Esophagus squamous epithelium (tissue), 5 donors: Measurements from ENCODE around the gene ADCY6. TPM values are rescaled to one million over a fixed set of nuclear protein-coding genes. Genes with fewer than 3 reads are reported as not detected.

ENCODE experiments used
- DNase-seq: peaks from one replicate; lab custom pipeline; 2025; lab: John Stamatoyannopoulos, UW
- H3K27ac ChIP-seq, 4 donors: fragments of 200-600 bp; sonication (generic); one replicate each; pipeline ENCODE4 v1.5.1; 2016 to 2019; ENCODE audit warnings: mild to moderate bottlenecking in 1 of 4
- H3K27me3 ChIP-seq, 4 donors: fragments of 200-600 bp; sonication (generic); 1 replicate in 3 of 4; 2 replicates in 1 of 4; pipeline versions ENCODE4 v1.5.1 to v1.6.0; 2017 to 2021; ENCODE audit warnings: antibody characterized with exemption in 1 of 4
- H3K36me3 ChIP-seq, 3 donors: fragments of 200-600 bp; sonication (generic); one replicate each; pipeline ENCODE4 v1.5.1; 2016 to 2019
- H3K4me1 ChIP-seq, 3 donors: fragments of 200-600 bp; sonication (generic); one replicate each; pipeline ENCODE4 v1.5.1; 2017 to 2019
- H3K4me3 ChIP-seq, 4 donors: fragments of 200-600 bp; sonication (generic); 1 replicate in 3 of 4; 2 replicates in 1 of 4; pipeline ENCODE4 v1.5.1; 2016 to 2019; ENCODE audit warnings: mild to moderate bottlenecking in 2 of 4, moderate library complexity in 1 of 4
- H3K9me3 ChIP-seq, 3 donors: fragments of 200-600 bp; sonication (generic); one replicate each; pipeline ENCODE4 v1.5.1; 2016 to 2019
- CTCF ChIP-seq, 6 experiments: fragments of 450-650 bp in 4 of 6; fragments of 200-600 bp in 2 of 6; sonication (generic) in 2 of 6; IDR thresholded peaks; one replicate each; pipeline ENCODE4 v1.5.1; 2016 to 2019; ENCODE audit warnings: antibody characterized with exemption in 6 of 6, mild to moderate bottlenecking in 4 of 6, moderate library complexity in 4 of 6
- POLR2A ChIP-seq, 4 donors: fragments of 450-650 bp; IDR thresholded peaks; one replicate each; pipeline ENCODE4 v1.6.1; 2017; ENCODE audit warnings: antibody characterized with exemption in 4 of 4, mild to moderate bottlenecking in 4 of 4, moderate library complexity in 3 of 4
- WGBS, 2 donors: methylation state at CpG; one replicate each; pipeline ENCODE4 v1.1.5; 2018; 5-methylcytosine and 5-hydroxymethylcytosine counted together
- intact Hi-C: fragments of 100-400 bp; cut with DNase I; formaldehyde crosslinking; loops from one replicate; pipeline ENCODE4 v1.15.0; 2022
- total RNA-seq, 4 donors: library from RNA; depleted of rRNA; stranded (reverse); fragments of >200 nt; gene quantifications; one replicate each; pipeline ENCODE4 v1.1.0, GENCODE V29; 2016
- donor health status: DM: yes; HTN: yes; CAD: no.

Gene ADCY6
- total RNA-seq, 4 donors from 2014 or later = 11.5 to 14.7 (median 13.9) TPM

DNA sequence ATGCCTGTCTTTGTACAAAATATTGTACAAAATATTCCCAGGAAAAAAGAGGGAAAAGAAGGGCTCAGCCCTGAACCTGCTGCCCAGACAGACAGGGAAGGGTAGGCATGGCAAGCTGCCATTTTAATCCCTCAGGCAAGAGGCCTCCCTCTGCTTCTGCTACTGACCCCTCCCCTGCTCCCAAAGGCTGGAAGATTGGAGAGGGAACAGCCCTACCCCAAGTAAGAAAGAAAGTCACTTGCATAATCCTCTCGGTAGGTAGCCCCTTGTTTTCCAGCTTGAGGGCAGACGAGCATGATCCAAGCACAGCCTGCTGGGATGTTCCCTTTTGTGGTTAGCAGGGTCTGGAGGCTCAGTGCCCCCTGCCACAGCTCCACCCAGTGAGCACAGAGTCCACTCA, 20.7 kb downstream of the ADCY6 start:
- DNase-seq = no peak
- H3K27ac ChIP-seq = no peak overlapping the region
- peaks cover 0 to 40% (median 0%) of the 10 kb centered on the region in 3 donors for H3K4me1 ChIP-seq
- TF ChIP-seq POLR2A (IDR thresholded peaks at IDR 0.05) (no peak), CTCF (IDR thresholded peaks at IDR 0.05) (no peak)
- H3K27me3 ChIP-seq = no peaks in the 10 kb centered on the region
- H3K9me3 ChIP-seq = no peaks in the 10 kb centered on the region
- WGBS, 2 donors = 72% methylated on average over 2 of the region's 2 CpGs; no CpG with 5 or more reads in 1 of the 2 donors
- H3K4me3 ChIP-seq = no peak overlapping the region
- H3K36me3 ChIP-seq = peaks cover 7 to 86% (median 31%) of the 10 kb centered on the region in 3 donors
- intact Hi-C loops = no loop called here

GRCh38 chr12:48767521-48767920, 21.4 kb downstream of the ADCY6 start:
- no peak overlapping the region for H3K27ac ChIP-seq
- WGBS, 2 donors = 55 to 67% methylated on average over 1 of the region's 6 CpGs
- peaks cover 6 to 80% (median 30%) of the 10 kb centered on the region in 3 donors for H3K36me3 ChIP-seq
- H3K4me1 ChIP-seq = peaks cover 0 to 40% (median 0%) of the 10 kb centered on the region in 3 donors
- no peaks in the 10 kb centered on the region for H3K27me3 ChIP-seq
- no peak for DNase-seq
- H3K4me3 ChIP-seq = no peak overlapping the region
- TF ChIP-seq POLR2A (IDR thresholded peaks at IDR 0.05) (no peak), CTCF (IDR thresholded peaks at IDR 0.05) (no peak)
- no peaks in the 10 kb centered on the region for H3K9me3 ChIP-seq
- intact Hi-C loops = no loop called here

GRCh38 chr12:48767047-48767446, 21.8 kb downstream of the ADCY6 start:
- no peaks in the 10 kb centered on the region for H3K9me3 ChIP-seq
- TF ChIP-seq POLR2A (IDR thresholded peaks at IDR 0.05) = no peak
- TF ChIP-seq CTCF (IDR thresholded peaks at IDR 0.05) = no peak
- intact Hi-C loops = no loop called here
- no peaks in the 10 kb centered on the region for H3K27me3 ChIP-seq
- H3K36me3 ChIP-seq = peaks cover 6 to 75% (median 25%) of the 10 kb centered on the region in 3 donors
- H3K4me1 ChIP-seq = peaks cover 0 to 40% (median 0%) of the 10 kb centered on the region in 3 donors
- no peak for DNase-seq
- no peak overlapping the region for H3K4me3 ChIP-seq
- WGBS, 2 donors = 44 to 62% methylated on average over 3 to 4 of the region's 4 CpGs
- peak overlapping the region in 1 of 4 donors; percentile 42 for H3K27ac ChIP-seq

- no peak overlapping the region for H3K4me3 ChIP-seq
- peaks cover 2 to 62% (median 12%) of the 10 kb centered on the region in 3 donors for H3K36me3 ChIP-seq
- no peak for DNase-seq
- TF ChIP-seq CTCF (IDR thresholded peaks at IDR 0.05) (no peak), POLR2A (IDR thresholded peaks at IDR 0.05) (no peak)
- no peaks in the 10 kb centered on the region for H3K27me3 ChIP-seq
- intact Hi-C loops = no loop called here
- no peaks in the 10 kb centered on the region for H3K9me3 ChIP-seq
- H3K27ac ChIP-seq = peak overlapping the region in 1 of 4 donors; percentile 42
- 58 to 60% methylated on average over 3 to 5 of the region's 5 CpGs for WGBS, 2 donors
- H3K4me1 ChIP-seq = peaks cover 0 to 40% (median 0%) of the 10 kb centered on the region in 3 donors
Measured at GRCh38 chr12:48765753-48766162, 23.1 kb downstream of the ADCY6 start.

- Histone ChIP-seq H3K36me3 (peaks cover 0 to 50% (median 7%) of the 10 kb centered on the region in 3 donors), H3K4me1 (peaks cover 0 to 40% (median 0%) of the 10 kb centered on the region in 3 donors), H3K27ac (peak overlapping the region in 1 of 4 donors; percentile 1), H3K9me3 (no peaks in the 10 kb centered on the region), H3K4me3 (no peak overlapping the region), H3K27me3 (no peaks in the 10 kb centered on the region)
- WGBS, 2 donors = 50 to 80% methylated on average over 1 to 2 of the region's 2 CpGs
- no peak for DNase-seq
- no peak for TF ChIP-seq POLR2A (IDR thresholded peaks at IDR 0.05)
- intact Hi-C loops = no loop called here
Measured at GRCh38 chr12:48764521-48764920, 24.4 kb downstream of the ADCY6 start.

DNA sequence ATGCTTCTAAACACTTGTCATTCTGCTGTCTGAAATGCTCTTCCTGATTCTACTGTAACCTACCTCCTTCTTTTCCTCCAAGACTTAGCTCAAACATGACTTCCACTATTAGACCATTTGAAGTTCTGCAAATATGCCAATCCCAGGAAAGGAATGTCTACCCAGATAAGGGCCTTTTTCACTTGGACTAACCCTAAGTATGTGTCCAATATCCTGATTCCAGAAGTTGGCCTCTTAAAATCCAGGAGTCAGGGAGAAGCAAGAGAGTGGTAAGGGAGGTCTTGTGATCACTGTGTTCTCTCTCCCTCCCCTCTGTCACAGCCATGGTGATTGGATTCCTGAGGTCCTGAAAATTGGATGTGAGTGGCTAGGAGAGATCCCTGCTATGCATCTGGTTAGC, 30.2 kb downstream of the ADCY6 start:
- no peaks in the 10 kb centered on the region for H3K36me3 ChIP-seq
- no peak overlapping the region for H3K4me3 ChIP-seq
- DNase-seq = no peak
- intact Hi-C loops = no loop called here
- no peak overlapping the region for H3K27ac ChIP-seq
- no peaks in the 10 kb centered on the region for H3K27me3 ChIP-seq
- TF ChIP-seq CTCF (IDR thresholded peaks at IDR 0.05) = no peak
- TF ChIP-seq POLR2A (IDR thresholded peaks at IDR 0.05) = no peak
- H3K9me3 ChIP-seq = no peaks in the 10 kb centered on the region
- peaks cover 0 to 3% (median 0%) of the 10 kb centered on the region in 3 donors for H3K4me1 ChIP-seq
